Measurements from ENCODE around the gene UPF1.
"Not testable (repeated sequence)": the region's sequence is repeated elsewhere in the genome, so short reads cannot be mapped to it uniquely, and the experiment has no call there.

The UPF1 gene

DNA sequence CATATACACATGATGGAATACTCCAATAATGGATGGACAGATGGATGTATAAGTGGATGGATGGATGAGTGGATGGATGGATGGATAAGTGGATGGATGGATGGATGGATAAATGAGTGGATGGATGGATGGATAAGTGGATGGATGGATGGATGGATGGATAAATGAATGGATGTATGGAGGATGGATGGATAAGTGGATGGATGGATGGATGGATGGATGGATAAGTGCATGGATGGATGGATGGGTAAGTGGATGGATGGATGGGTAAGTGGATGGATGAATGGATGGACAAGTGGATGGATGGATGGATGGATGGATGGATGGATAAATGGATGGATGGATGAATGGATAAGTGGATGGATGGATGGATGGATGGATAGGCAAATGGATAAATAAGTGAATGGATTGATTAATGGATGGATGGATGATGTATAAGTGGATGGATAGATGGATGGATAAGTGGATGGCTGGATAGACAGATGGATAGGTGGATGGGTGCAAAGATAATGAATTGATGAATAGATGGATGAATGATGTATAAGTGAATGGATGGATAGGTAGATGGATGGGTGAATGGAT lies 32.3 kb upstream of the UPF1 start:
- no peak for DNase-seq (ENCODE audit: low spot score)

DNA sequence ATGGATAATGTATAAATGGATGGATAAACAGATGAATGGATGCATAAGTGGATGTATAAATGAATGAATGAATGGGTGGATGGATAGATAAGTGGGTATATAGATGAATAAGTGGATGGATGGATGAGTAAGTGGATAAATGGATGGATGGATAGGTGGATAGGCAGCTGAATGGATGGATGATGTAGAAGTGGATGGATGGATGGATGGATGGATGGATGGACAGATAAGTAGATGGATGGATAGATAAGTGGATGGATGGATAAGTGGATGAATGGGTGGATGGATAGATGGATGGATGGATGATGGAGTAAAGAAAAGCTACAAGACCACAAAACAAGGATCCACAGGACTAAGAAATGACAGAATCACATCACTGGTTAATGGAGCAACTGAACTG lies 31.7 kb upstream of the UPF1 start:
- no peak for DNase-seq (ENCODE audit: low spot score)

DNA sequence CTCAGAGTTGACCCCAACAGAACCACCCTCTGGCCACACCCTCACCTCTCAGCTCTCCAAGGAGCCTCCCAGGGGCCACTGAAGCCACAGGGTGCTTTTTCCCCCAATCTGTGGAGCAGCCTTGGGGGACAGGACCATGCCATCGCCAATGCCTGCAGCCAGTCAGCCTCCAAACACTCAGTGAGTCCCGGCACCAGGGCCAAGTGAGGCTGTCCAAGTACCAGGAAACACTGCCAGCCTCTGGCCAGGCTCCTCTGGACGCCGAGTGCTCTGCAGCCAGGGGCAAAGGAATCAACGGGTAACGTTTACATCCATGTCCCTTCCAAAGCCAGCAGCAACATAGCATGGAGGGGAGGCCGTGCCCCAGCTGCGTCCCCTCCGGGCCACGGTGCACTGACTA lies 31.1 kb upstream of the UPF1 start:
- no peak for DNase-seq (ENCODE audit: low spot score)

DNA sequence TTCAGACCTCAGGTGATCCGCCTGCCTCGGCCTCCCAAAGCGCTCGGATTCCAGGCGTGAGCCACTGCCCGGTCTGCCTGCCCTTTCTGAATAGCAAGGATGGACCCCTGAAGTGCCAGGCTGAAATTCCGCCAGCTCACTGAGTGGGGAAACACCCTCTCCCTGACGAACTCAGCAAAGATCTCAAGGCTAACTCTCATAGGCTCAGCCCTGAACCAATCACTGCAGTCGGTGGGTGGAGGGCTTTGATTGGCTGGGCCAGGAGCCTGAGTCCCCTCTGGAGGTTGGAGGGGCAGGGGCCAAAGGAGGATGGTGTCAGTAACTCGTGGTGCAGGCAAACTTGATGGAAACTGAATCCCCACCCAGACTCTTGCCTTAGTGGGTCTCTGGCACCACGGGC lies 29.4 kb upstream of the UPF1 start:
- no peak for DNase-seq (ENCODE audit: low spot score)

DNA sequence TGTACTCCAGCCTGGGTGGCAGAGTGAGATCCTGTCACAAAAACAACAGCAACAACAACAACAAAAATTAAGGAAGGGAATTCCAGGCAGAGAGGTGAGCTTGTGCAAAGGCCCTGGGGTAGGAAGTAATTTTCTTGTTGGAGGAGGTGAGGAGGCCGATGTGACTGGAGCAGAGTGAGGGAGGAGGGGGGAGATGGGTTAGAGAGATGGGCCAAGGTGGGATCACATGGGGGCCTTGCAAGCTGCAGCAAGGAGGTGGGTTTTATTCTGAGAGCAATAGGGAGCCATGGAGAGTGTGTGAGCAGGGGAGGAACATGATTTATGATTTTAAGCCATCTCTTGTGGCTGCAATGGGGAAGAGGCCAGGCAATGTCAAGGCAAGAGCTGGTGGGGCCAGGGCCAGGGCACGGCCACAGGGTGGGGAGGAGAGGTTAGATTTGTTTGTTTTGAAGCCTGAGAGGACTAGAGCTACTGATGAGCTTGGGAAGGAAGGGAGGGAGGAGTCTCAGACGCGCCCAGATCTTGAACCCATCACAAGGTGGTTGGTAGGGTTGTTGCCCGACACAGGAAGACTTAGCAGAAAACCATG lies 28.1 kb upstream of the UPF1 start:
- no peak for DNase-seq (ENCODE audit: low spot score)

DNA sequence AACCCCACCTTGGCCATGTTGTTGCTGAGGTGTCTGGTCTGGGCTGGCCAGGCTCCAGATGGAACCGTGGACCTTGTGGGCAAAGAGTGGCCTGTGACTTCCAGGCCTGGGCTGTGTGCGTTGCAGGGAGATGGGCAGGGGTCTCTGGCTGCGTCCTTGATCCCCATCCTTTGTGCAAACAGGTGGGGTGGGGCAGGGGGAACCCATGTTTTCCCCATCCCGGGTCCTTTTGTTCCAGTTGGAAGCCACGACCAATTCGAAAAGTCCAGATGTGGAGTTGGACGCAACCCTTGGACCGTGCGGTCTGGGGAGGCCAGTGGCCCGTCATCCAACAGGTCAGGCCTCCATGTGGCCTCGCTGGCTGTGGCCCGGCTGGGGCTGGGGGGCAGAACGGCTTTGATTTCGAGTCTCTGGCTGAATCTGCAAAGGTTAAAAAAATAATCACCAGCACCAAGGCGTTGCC lies 27.6 kb upstream of the UPF1 start:
- no peak for DNase-seq (ENCODE audit: low spot score)

DNA sequence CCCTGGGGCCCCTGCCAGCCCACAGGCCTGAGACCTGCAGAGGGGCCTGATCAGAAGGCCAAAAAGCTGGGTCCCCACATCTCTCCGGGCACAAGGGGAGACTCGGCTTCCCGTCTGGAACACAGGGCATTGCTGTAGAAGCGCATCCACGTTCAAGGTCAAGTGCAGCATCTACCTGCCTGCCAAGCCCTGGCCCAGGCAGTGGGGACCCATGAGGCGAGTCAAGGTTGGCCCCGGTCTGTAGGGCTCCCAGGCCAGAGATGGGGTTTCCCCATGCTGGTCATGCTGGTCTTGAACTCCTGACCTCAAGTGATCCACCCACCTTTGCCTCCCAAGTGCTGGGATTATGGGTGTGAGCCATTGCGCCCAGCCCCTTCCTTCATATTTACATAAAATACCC lies 27.1 kb upstream of the UPF1 start:
- no peak for DNase-seq (ENCODE audit: low spot score)

DNA sequence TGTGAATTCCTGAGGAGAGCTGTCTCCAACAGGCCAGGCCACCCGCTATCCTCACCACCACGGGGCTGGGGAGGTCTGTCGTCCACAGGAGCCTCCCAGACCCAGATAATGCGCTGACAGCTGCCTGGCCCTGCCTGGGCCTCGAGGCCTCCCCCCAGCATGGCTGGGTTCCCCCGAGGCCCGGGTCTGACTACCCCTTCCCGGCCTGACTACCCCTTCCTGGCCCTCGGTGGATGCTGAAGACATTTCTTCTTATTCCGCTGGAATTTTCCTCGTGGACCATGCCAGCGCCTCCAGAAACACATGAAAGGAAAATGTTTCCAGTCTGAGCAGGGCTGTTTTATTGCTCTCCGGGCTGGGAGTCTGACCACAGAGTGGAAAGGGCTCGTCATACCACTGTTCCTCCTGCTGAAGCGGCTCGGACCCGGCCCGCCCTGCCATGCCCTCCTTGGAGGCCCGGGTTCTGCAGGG lies 23.9 kb upstream of the UPF1 start:
- DNase-seq (ENCODE audit: low spot score), result no peak

DNA sequence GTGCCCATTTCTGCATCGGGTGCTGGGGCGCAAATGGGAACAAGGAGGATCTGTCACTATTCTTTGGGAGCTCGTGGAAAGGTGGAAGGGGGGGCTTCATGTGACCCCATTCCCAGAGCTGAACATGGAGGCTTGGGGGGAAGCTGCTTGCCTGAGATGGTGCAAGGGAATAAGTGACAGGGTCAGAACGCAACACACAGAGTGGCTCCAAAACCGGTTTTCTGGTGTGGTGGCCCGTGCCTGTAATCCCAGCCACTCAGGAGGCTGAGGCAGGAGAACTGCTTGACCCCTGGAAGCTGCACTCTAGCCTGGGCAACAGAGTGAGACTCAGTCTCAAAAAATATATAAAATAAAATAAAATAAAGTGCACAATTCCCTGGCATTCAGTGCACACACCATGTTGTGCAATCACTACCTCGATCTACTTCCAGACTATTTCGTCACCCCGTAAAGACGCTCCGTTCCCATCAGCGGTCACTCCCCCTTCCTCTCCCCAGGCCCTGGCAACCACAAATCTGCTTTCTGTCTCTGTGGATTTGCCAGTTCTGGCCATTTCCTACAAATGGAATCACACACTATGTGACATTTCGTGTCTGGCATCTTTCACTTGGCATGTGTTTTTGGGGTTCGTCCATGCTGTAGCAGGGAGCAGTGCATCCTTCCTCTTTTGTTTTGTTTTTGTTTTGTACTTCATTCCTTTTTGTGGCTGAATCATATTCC lies 22.4 kb upstream of the UPF1 start:
- DNase-seq (ENCODE audit: low spot score), result no peak

DNA sequence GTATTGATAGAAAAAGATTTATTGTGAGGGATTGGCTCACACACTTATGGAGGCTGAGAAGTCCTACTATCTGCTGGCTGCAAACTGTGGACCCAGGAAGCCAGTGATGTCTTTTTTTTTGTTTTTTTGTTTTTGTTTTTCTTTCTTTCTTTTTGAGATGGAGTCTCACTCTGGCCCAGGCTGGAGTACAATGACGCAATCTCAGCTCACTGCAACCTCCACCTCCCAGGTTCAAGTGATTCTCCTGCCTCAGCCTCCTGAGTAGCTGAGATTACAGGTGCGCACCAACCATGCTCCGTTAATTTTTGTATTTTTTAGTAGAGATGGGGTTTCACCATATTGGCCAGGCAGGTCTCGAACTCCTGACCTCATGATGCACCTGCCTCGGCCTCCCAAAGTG lies 20.1 kb upstream of the UPF1 start:
- DNase-seq (ENCODE audit: low spot score), result not testable (repeated sequence)

DNA sequence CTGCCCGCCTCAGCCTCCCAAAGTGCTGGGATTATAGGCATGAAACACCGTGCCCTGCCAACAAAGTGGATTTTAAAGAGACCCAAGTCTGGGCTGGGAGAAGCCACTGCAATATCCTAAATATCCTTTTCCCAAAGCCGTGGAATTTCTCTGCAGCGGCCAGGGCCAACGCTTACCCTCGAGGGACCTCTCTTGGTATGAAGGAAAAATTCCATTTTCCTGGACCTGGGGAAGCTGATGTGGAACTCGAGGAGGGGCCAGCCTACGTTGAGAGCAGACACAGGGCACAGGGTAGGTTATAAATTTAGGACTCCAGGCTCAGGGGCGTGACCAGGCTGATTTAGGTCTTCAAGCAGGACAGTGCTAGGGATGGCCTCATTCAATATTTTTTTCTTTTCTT lies 17.7 kb upstream of the UPF1 start:
- DNase-seq (ENCODE audit: low spot score), result no peak

DNA sequence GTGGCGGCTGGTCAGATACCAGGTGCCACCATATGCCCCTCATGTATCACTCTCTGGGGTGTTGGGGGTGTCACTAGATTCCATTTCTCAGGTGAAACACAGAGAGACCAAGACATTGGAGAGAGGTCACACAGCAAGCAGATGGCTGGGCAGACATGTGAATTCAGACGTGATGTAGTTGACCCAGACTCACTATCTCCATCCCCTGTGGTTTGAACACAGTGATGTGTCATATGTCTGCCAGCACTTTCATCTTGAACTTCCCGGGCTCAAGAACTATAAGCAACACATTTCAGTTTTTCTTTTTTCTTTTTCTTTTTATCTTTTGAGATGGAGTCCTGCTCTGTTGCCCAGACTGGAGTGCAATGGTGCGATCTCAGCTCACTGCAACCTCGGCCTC lies 16.1 kb upstream of the UPF1 start:
- no peak for DNase-seq (ENCODE audit: low spot score)

DNA sequence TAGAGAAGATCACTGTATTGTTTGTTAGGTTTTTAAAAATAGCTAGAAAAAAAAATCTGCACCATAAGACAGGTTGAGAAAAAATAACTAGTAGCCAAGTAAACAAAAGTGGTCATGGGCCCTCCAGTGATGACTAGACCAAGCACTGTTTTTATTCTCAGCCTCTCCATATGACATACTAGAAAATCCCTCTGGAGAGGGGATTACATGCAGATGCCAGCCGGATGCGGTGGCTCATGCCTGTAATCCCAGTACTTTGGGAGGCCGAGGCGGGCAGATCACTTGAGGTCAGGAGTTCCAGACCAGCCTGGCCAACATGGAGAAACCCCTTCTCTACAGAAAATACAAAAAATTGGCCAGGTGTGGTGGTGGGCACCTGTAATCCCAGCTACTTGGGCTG lies 15.1 kb upstream of the UPF1 start:
- not testable (repeated sequence) for DNase-seq (ENCODE audit: low spot score)

DNA sequence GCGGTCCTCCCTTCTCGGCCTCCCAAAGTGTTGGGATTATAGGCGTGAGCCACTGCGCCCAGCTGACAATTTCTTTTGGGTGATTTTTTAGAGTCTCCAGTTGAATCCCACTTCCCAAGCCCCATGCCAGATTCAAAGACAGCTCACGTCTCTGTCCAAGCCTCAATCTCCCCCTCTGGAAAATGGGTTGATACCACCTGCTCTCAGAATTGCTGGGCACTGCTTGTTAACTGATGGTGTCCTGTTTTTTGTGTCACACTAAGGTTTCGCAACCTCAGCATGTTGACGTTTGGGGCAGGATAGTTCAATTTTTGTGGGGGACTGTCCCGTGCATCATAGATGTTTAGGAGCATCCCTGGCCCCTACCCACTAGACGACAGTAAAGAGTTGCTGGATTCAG lies 14.2 kb upstream of the UPF1 start:
- no peak for DNase-seq (ENCODE audit: low spot score)

DNA sequence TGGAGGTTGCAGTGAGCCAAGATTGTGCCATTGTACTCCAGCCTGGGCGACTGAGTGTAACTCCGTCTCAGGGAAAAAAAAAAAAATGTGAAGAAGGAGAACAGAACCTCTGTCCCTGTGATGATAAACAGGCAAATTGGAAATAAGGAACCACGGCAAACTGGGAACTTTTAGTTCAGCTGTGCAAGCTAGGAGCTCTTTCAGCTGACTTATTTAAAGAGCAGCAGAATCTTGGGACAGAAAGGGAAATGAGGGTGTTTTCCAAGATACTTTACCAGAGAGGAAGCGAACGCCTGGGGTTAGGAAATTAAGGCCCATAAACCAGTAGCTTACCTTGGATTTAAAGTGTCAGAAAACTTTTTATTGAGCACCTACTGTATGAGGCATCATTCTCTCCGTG lies 3.0 kb upstream of the UPF1 start:
- DNase-seq (ENCODE audit: low spot score), result no peak

DNA sequence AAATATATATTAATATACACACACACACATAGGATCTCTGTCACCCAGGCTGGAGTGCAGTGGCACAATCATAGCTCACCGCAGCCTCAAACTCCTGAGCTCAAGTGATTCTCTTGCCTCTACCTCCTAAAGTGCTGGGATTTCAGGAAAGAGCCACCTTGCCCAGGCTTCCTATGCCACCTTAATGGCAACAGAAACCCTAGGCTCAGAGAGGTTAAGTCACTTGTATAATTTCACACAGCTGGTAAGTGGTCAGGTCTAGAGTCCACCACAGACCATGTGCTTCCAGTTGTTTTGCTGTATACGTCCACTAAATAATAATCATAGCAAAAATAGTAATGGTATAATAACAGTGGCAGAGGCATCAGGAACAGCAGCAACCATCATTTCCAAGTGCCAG lies 1.3 kb upstream of the UPF1 start:
- DNase-seq (ENCODE audit: low spot score), result no peak

DNA sequence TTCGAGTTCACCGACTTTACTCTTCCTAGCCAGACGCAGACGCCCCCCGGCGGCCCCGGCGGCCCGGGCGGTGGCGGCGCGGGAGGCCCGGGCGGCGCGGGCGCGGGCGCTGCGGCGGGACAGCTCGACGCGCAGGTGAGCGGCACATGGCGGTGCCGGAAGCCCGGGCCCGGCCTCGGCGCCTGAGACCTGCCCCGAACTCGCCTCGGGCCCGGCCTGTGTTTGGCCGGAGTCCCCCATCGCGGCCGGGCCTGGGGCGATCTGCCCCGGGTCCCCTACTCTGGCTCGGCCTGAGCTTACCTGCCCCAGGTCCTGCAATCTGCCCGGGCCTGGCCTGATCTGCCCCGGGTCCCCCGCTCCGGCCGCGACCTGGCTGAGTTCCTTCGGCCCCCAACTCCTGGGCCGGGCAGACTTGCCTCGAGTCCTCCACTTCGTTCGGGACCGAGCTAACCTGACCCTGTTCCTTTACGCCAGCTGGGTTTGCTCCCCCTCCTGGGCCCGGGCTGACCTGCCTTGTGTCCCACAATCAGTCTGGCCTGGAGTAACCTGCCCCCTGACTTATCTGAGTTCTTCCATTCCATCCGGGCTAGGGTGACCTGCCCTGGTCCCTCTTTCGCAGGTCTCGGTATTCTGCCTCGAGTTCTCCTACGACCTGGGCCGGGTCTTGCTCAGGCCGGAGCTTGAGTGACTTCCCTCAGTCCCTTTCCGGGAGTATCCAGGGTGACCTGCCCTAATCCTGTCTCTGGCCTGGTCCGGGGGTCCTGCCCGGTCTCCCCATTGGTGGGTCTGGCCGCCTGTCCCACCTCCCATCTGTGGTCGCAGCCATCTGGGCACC lies 764 bp downstream of the UPF1 start:
- DNase-seq (ENCODE audit: low spot score), result peak; percentile 69

DNA sequence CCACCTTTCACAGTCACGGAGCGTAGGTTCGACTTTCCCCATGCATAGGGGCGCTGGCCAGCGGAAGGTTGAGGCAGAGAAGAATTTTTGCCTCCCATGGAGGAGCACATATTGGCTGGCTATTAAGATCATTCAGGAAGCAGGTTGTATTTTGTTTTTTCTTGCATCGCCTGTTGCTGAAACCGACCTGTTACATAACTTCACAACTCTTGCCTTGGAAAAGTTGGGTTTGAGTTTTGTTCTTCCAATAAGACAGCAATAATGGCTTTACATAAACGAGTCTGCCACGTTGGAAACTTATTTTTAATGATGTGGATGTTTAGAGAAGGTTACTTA lies 1.4 kb downstream of the UPF1 start:
- no peak for DNase-seq (ENCODE audit: low spot score)

DNA sequence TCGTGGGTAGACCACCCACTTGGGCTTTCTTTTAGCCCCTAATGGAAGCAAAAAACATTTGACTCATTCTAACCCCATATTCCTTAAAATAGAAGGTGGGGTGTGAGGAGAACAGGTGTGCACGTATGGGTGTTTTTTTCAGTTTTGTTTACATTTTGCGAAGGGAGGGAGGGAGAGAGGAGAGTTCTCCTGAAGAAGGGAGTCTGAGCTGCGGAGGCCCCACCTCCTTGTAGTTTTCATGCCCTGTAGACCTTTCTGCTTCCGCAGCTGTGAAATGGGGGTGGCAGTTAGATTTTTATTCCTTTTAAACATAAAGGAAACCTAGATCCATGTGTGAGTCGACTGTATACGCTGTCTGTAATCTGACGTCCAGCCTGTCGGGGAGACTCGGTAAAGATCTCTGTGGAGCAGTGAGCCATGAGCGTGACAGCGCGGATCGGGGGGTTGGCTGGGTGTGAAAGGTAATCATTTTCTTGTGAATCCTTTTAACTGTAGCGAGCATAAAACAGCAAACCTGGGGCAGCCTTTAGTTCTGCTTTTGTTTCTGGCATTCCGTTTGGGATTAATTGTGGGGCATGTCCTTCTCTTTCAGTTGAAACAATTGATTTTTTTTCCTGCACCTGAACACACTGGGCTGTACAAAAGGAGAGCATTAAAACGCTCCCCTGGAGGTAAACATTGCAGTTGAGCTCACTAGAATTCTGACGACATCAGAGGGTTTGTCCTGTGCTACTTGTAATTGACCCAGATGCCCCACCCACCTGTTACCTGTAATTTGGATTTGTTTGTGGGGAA lies 2.3 kb downstream of the UPF1 start:
- no peak for DNase-seq (ENCODE audit: low spot score)

DNA sequence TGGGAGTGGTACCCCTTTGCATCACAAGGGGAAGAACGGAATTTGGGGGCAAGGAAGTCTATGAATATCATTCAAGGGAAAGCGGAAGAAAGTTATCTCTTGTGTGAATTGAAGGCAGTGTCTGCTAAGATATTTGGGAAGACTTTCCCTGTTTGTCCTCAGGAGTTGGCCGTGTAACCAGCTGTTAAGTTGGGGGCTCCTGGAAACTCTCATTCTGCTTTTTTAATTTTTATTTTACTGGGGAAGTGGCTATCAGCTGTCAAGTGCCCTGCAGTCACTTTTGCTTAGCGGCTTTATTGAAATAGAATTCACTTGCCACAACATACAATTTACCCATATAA lies 2.9 kb downstream of the UPF1 start:
- DNase-seq (ENCODE audit: low spot score), result no peak

DNA sequence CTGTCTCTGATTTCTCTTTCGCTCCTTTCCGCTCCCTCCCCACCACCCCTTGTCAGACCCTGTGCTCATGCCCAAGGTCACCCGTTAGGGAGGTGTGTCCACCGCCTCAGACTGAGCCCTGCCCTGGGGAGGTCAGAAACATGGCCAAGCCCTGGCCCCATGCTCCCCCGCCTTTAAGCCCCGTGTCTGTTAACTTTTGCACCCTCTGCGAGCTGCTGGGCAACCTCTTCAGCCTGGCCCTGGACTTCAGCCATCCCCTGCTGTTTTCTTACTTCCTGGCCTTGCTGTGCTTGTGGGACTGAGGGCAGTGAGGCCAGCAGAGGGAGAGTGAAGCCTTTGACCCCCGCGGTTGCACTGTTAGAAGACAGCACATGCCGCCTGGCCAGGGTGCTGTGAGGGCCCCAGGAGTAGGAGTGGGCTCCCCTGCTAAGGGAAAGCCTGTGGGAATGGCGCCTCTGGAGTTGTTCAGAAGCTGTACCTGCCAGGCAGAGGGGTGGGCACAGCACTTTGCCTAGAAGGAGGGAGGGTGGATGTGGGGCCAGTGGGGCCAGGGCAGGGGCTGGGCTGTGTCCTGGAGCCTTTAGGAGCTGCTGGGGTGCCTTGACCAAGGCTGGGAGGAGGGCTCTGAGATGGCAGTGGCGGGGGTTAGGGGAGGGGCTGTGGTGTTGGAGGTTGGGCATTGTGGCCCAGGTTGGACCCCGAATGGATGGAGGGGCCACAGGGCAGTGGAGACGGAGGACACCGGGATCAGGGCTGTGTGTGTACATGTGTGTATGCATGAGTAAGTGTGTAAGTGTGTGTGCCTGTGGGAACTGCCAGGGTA lies 7.9 kb downstream of the UPF1 start:
- no peak for DNase-seq (ENCODE audit: low spot score)

Data from ecto neural progenitor cell (in vitro differentiated cells).